BLaER1 treated with 17β-estradiol and CSF1 and Interleukin-3, amounts not matched to agents 10 nM and 100 nM (cell line): ENCODE measurements around the gene SLC18A3.

Source experiments
- H3K27ac ChIP-seq, 11 experiments: shearing (Covaris generic); formaldehyde crosslinking; 2 replicates each; pipeline ENCODE4 v1.8.1; 2022
- H3K27me3 ChIP-seq, 11 experiments: shearing (Covaris generic); formaldehyde crosslinking; 2 replicates each; pipeline ENCODE4 v1.8.1; 2022
- H3K36me3 ChIP-seq, 11 experiments: shearing (Covaris generic); formaldehyde crosslinking; 2 replicates each; pipeline ENCODE4 v1.8.1; 2022
- H3K4me1 ChIP-seq, 10 experiments: shearing (Covaris generic); formaldehyde crosslinking; 2 replicates each; pipeline ENCODE4 v1.8.1; 2022
- H3K4me2 ChIP-seq, 11 experiments: shearing (Covaris generic); formaldehyde crosslinking; 2 replicates each; pipeline ENCODE4 v1.8.1; 2022
- H3K4me3 ChIP-seq, 10 experiments: shearing (Covaris generic); formaldehyde crosslinking; 2 replicates each; pipeline ENCODE4 v1.8.1; 2022
- H3K9ac ChIP-seq, 11 experiments: shearing (Covaris generic); formaldehyde crosslinking; 2 replicates each; pipeline ENCODE4 v1.8.1; 2022
- H3K9me3 ChIP-seq, 11 experiments: shearing (Covaris generic); formaldehyde crosslinking; replicated peaks in 1 of 11; 2 replicates each; pipeline ENCODE4 v1.8.1; 2022
- H4K20me1 ChIP-seq, 11 experiments: shearing (Covaris generic); formaldehyde crosslinking; 2 replicates each; pipeline ENCODE4 v1.8.1; 2022
- Cebpa-rat ChIP-seq, 11 experiments: shearing (Covaris generic); IDR thresholded peaks; 2 replicates each; pipeline ENCODE4 v1.8.1; 2022

SLC18A3 gene

DNA sequence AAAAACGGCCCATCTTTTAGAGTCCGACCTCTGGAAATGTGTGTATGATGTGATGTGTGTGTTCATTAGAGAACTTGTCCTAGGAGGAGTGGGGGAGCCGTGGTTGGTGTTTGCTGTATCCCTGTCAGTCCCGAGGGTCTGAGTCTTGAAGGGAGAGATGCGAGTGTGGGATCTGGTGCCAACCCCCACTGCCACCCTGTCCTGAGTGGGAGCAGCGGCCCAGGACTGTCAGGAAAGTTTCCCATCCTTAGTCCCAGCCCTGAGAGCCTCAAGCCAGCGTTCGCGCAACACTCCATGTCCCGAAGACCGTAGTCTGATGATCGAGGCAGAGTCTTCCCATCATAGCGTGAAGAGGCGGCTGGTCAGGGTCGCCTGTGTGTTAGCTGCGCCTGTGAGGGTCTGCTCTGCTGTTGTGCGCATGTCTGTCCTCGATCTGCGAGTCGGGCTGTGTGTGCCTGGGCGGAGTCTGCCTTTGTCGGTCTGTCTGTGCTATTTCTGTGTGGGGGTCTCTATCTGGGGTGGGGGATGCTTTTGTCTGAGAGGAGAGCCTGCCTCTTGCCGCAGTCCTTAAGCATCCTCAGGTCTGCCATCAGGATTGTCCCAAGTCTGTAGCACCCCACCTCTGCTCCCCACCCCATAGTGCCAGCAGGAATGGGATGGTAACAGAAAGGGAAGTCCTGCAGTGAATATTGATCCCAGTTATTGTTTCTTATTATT is 3.2 kb downstream of the SLC18A3 start:
- no peak overlapping the region for H3K4me3 ChIP-seq
- no peak overlapping the region for H3K9ac ChIP-seq
- peaks cover 41 to 80% (median 72%) of the 10 kb centered on the region in 11 experiments for H3K27me3 ChIP-seq
- H3K4me1 ChIP-seq = no peaks in the 10 kb centered on the region
- no peaks in the 10 kb centered on the region; a peak in 1 of 22 replicates for H4K20me1 ChIP-seq
- H3K9me3 ChIP-seq = peaks cover 36 to 51% (median 49%) of the 10 kb centered on the region in 11 experiments
- no peak overlapping the region for H3K4me2 ChIP-seq
- H3K36me3 ChIP-seq = no peaks in the 10 kb centered on the region
- no peak for TF ChIP-seq Cebpa-rat (IDR thresholded peaks at IDR 0.05)
- no peak overlapping the region for H3K27ac ChIP-seq

GRCh38 chr10:49613882-49614241 is 3.8 kb downstream of the SLC18A3 start, which contains the start of gene CHAT:
Gene CHAT (plus strand): TSS chr10:49614037. CDS start chr10:49614190, 153 bp downstream.
- H3K9ac ChIP-seq = no peak within 1 kb of the TSS
- H3K4me2 ChIP-seq = no peak within 1 kb of the TSS
- peaks cover 36 to 49% (median 46%) of the 10 kb centered on the region in 11 experiments for H3K9me3 ChIP-seq
- H3K36me3 ChIP-seq = no peaks in the 10 kb centered on the region
- no peak within 1 kb of the TSS for H3K27ac ChIP-seq
- no peaks in the 10 kb centered on the region for H3K4me1 ChIP-seq
- H3K4me3 ChIP-seq = no peak within 1 kb of the TSS
- H3K27me3 ChIP-seq = peaks cover 41 to 75% (median 67%) of the 10 kb centered on the region in 11 experiments
- H4K20me1 ChIP-seq = no peaks in the 10 kb centered on the region; a peak in 1 of 22 replicates
- no peak for TF ChIP-seq Cebpa-rat (IDR thresholded peaks at IDR 0.05)

DNA sequence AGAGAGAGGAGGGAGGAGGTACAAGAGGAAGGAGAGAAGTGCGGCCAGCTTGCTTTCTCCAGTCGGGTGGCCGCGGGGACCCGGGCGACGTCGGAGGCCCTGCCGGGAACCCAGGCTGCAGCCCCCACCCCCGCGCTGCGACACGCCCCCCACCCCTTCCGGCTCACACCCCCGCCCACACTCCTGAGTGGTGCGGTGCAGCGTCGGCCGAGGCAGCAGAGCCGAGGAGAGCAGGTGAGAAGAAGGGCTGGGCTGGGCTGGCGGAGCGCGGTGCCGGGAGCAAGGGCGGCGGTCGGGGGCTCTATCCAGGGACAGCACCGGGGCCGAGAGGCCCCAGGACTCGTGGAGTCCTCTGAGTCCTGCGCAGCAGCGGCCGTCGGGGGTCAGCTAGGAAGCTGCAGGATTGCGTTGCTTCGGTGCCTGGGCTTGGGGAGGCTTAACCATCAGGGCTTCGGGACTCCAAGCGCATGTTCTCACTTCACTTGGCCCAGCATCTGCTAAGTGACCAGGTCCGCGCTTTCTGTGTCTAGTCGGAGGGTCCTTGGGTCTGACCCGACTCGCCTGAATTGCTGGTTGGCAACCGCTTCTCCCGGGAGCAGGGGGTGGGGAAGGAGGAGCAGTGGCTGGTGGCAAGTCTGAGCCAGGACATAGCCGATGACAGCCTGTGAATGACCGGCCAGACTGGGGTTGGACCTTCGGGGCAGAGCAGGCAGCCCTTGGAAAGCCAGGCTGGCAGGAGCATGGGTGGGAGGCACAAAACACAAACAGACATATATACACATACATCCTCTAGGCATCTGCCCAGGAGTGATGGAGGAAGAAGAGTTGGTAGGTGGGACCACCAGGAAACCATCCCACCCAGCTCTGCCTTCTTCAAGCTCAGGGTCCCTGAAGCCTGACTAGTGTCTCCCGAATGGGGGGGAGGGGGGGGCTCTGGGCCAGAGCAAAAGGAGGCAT is 4.4 kb downstream of the SLC18A3 start:
- H3K9ac ChIP-seq = no peak overlapping the region
- no peaks in the 10 kb centered on the region for H3K36me3 ChIP-seq
- H3K4me2 ChIP-seq = no peak overlapping the region
- no peak overlapping the region for H3K27ac ChIP-seq
- peaks cover 41 to 68% (median 60%) of the 10 kb centered on the region in 11 experiments for H3K27me3 ChIP-seq
- no peaks in the 10 kb centered on the region for H3K4me1 ChIP-seq
- TF ChIP-seq Cebpa-rat (IDR thresholded peaks at IDR 0.05) = no peak
- no peak overlapping the region for H3K4me3 ChIP-seq
- no peaks in the 10 kb centered on the region; a peak in 1 of 22 replicates for H4K20me1 ChIP-seq
- H3K9me3 ChIP-seq = peaks cover 31 to 42% (median 39%) of the 10 kb centered on the region in 11 experiments

DNA sequence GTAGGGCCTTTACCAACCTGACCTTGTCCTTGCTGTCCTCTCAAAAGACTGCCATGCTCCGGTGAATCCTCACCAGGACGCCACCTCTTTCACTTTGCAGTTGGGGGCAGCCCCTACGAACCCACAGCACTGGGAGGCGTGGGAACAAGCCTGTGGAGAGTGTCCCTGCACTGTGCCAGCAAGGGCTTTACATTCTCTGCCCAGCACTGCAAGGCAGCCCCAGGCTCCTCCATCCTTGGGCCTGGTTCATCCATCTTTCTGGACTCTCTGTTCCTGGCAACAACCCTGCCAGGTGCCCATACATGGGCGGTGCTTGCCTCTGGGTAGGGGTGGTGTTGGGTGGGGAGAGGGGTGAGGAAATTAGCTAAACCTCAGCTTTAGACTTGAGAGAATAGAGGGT is 5.1 kb downstream of the SLC18A3 start:
- no peak overlapping the region for H3K4me2 ChIP-seq
- H3K4me3 ChIP-seq = no peak overlapping the region
- H3K4me1 ChIP-seq = no peaks in the 10 kb centered on the region
- no peak overlapping the region for H3K27ac ChIP-seq
- H4K20me1 ChIP-seq = no peaks in the 10 kb centered on the region; a peak in 2 of 22 replicates
- peaks cover 41 to 64% (median 57%) of the 10 kb centered on the region in 11 experiments for H3K27me3 ChIP-seq
- TF ChIP-seq Cebpa-rat (IDR thresholded peaks at IDR 0.05) = no peak
- H3K36me3 ChIP-seq = no peaks in the 10 kb centered on the region
- H3K9me3 ChIP-seq = peaks cover 27 to 37% (median 35%) of the 10 kb centered on the region in 11 experiments
- no peak overlapping the region for H3K9ac ChIP-seq

DNA sequence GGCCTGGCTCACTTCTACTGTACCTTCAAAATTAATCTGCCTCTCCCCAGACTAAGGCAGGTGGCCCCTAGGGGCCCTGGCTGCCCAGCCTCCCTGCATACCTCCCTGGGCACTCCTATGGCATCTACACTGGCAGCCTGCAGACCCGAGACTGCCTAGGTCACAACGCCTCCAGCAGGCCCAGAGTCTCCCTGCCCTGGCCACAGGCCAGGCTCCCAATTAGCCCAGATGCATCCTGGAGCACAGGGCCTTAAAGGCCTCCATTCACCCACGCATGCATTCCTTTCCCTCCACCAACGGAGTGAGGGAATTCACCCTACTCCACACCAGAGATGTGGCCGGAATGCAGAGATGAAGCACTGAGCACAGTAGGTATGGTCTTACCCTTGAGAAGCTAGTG is 5.6 kb downstream of the SLC18A3 start:
- TF ChIP-seq Cebpa-rat (IDR thresholded peaks at IDR 0.05) = no peak
- no peak overlapping the region for H3K4me2 ChIP-seq

DNA sequence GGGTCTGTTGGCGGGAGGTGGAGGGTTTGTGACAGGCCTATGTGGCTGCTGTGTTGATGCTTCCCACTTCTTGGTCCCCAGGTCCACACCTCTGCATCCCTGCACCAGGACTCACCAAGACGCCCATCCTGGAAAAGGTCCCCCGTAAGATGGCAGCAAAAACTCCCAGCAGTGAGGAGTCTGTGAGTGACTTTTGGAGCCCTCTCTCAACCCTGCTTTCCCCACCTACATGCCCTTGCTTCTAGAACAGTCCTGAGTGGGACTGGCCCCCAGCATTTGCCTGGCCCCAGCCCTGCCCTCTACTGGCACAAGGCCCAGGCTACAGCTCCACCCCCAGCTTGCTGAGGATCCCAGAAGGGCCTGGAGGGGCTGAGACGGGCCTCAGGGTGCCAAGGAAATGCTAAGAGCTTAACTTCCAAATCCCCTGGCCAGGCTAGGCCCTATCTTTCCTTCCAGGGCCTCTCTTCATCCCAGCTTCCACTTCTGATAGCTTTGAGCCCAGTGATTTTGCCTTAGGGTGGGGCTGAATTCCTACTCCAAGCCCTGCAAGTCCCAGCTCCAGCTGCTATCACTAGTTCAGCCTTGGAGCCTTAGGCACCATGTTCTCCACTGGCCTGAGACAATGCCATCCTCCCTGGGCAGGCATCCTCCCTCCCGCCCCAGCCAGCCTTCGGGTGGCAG is 6.5 kb downstream of the SLC18A3 start:
- no peak for TF ChIP-seq Cebpa-rat (IDR thresholded peaks at IDR 0.05)
- H3K9me3 ChIP-seq = peaks cover 14 to 23% (median 22%) of the 10 kb centered on the region in 11 experiments
- H3K36me3 ChIP-seq = no peaks in the 10 kb centered on the region
- peaks cover 41 to 52% (median 47%) of the 10 kb centered on the region in 11 experiments for H3K27me3 ChIP-seq
- H3K4me3 ChIP-seq = no peak overlapping the region
- no peaks in the 10 kb centered on the region for H3K4me1 ChIP-seq
- H3K4me2 ChIP-seq = no peak overlapping the region
- H3K27ac ChIP-seq = no peak overlapping the region
- H4K20me1 ChIP-seq = peaks cover 0 to 6% (median 0%) of the 10 kb centered on the region in 11 experiments; a peak in 2 of 22 replicates
- no peak overlapping the region for H3K9ac ChIP-seq

More for the DNA sequence above, 5.6 kb downstream of the SLC18A3 start:
- H4K20me1 ChIP-seq = peaks cover 0 to 5% (median 0%) of the 10 kb centered on the region in 11 experiments; a peak in 2 of 22 replicates
- H3K4me3 ChIP-seq = no peak overlapping the region
- H3K4me1 ChIP-seq = no peaks in the 10 kb centered on the region
- no peak overlapping the region for H3K9ac ChIP-seq
- no peaks in the 10 kb centered on the region for H3K36me3 ChIP-seq
- peaks cover 41 to 60% (median 54%) of the 10 kb centered on the region in 11 experiments for H3K27me3 ChIP-seq
- H3K9me3 ChIP-seq = peaks cover 22 to 32% (median 30%) of the 10 kb centered on the region in 11 experiments
- no peak overlapping the region for H3K27ac ChIP-seq

GRCh38 chr10:49617121-49618020 is 7.3 kb downstream of the SLC18A3 start:
- Histone ChIP-seq H3K27ac (no peak overlapping the region), H3K27me3 (peaks cover 33 to 44% (median 39%) of the 10 kb centered on the region in 11 experiments), H3K9ac (no peak overlapping the region), H3K4me2 (no peak overlapping the region), H3K36me3 (no peaks in the 10 kb centered on the region), H4K20me1 (peaks cover 0 to 6% (median 0%) of the 10 kb centered on the region in 11 experiments; a peak in 2 of 22 replicates), H3K4me3 (no peak overlapping the region), H3K4me1 (no peaks in the 10 kb centered on the region; a peak in 1 of 20 replicates), H3K9me3 (peaks cover 6 to 15% (median 14%) of the 10 kb centered on the region in 11 experiments; a peak in 20 of 22 replicates)
- no peak for TF ChIP-seq Cebpa-rat (IDR thresholded peaks at IDR 0.05)

GRCh38 chr10:49618821-49619220 is 8.7 kb downstream of the SLC18A3 start:
- no peak overlapping the region for H3K4me2 ChIP-seq
- no peaks in the 10 kb centered on the region for H3K36me3 ChIP-seq
- TF ChIP-seq Cebpa-rat (IDR thresholded peaks at IDR 0.05) = no peak
- H3K9me3 ChIP-seq = peaks cover 0 to under 1% (median 0%) of the 10 kb centered on the region in 11 experiments; a peak in 7 of 22 replicates
- H3K9ac ChIP-seq = no peak overlapping the region
- H3K27me3 ChIP-seq = peaks cover 19 to 29% (median 25%) of the 10 kb centered on the region in 11 experiments
- no peak overlapping the region for H3K4me3 ChIP-seq
- peaks cover 0 to 2% (median 0%) of the 10 kb centered on the region in 10 experiments; a peak in 3 of 20 replicates for H3K4me1 ChIP-seq
- peaks cover 0 to 6% (median 0%) of the 10 kb centered on the region in 11 experiments; a peak in 2 of 22 replicates for H4K20me1 ChIP-seq
- H3K27ac ChIP-seq = no peak overlapping the region
